ENCODE results near the gene PSMD1.
"Not testable (repeated sequence)": the region's sequence is repeated elsewhere in the genome, so short reads cannot be mapped to it uniquely, and the experiment has no call there.

The PSMD1 gene

DNA sequence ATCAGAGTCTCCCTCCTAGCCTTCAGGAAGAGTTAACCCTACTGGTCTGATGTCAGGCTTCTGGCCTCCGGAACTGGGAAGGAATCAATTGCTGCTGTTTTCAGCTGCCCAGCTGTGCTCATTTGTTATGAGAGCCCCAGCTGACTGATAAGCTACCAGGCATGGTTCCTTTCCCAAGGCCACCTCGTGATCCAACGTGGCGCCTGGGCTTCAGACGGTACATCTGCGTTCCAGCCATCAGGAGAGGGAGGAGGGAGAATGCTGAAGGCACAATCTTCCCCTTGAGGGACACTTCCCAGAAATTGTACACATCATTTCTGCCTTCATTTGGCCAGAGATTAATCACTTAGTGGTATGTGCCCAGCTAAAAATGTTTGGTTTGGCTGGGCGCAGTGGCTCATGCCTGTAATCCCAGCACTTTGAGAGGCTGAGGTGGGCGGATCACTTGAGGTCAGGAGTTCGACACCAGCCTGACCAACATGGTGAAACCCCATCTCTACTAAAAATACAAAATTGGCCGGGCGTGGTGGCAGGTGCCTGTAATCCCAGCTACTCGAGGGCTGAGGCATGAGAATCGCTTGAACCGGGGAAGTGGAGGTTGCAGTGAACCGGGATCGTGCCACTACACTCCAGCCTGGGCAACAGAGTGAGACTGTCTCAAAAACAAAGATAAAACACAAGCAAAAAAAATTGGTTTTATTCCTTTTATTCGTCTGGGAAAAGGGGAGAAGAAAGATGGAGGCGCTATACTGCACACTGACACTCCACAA lies 131.3 kb downstream of the PSMD1 start:
- DNase-seq = no peak

DNA sequence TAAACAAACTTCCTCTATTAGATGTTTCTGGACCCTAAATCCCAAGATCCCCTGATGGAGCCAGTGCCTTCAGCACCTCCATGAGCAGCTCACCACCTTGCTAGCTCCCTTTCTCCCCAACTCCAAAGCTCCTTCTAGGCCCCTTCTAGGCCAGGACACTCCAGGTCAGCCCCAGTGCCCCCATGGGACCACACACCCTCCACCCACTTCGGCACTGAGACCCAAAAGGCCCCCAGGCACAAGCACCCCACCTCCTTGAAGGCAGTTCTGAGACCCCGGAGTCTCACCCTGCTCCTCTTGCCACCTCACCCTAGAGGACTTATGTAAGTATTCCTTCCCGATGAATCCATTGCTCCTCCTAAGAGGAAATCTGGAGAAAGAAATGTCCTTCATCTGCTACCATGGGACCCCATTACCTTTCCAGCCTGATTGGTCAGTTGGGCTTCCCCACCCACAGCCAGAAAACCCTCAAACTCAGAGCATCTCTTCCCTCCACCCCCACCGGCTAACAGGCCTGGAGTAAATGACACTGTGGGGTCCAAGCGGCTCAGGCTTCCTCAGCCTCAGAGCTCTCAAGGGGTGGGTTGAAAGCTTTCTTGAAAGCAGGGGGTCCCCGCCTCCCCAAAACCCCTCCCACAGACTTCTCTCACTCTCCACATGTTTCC lies 132.0 kb downstream of the PSMD1 start:
- DNase-seq = no peak

DNA sequence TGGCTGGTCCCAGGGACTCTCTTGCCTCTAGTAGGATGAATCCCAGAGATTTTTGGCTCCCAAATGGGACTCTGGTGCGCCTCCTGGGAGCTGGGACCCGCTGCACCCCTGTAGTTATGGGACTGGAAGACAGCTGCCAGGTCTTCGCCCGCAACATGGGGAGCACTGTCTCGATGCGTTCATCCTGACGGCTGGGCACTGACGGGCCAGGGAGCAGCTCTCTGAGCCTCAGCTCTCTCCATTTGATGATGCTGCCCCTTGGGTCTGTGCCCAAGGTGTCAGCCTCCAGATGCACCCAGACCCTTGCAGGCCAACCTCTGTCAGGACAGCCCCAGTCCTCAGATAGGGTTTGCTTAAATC lies 132.5 kb downstream of the PSMD1 start:
- DNase-seq = no peak

- no peak for DNase-seq
Measured at GRCh38 chr2:231189571-231190495, 133.2 kb downstream of the PSMD1 start.

DNA sequence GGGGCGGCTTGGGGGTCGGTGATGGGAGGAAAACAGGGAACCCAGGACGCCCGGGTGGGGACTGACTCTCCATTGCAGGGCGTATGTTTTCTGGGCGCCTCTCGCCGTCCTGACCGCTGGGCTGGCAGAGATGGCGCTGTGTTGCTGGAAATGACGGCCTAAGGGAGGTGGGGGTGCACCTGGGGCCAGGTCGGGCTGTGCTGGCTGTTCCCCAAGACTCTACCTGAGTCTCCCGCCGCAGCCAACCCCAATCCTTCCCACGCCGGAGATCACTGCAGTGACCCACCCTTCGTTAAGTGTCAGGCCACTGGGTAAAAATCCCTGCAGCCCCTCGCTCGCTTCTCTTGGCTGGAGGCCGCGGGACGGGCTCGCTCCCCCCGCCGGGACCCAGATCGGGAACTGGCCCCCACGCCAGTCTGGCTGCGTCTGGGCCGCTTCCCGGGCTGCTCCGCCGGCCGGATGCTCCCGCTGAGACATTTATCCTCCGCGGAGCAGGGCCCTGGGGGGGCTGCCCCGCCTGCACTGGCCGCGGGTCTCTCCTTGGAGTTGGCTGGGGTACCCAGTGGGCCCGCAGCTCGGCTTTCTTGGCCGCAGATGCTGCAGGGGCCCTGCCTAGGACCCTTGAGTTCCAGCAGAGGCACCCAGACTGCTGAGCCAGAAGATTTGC lies 134.0 kb downstream of the PSMD1 start:
- DNase-seq = no peak

- no peak for DNase-seq
Measured at GRCh38 chr2:231191896-231192872, 135.5 kb downstream of the PSMD1 start.

DNA sequence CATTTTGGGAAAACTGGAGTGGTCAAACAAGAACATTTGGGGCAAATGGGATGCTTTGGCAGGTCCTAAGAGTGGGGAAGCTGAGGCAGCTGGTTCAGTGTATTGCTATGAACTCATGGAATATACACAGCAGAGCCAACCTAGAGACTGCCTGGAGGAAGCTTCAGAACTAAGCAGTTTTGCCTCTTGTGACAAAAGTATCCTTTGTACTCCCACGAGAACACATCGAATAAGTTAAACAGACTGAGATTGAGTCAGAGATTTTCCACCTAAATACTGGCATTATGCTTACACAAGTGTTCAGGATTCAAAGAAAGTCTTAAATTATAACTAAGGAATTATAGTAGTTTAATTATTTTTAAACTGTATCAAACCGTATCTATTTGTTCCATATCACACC lies 136.5 kb downstream of the PSMD1 start:
- no peak for DNase-seq

DNA sequence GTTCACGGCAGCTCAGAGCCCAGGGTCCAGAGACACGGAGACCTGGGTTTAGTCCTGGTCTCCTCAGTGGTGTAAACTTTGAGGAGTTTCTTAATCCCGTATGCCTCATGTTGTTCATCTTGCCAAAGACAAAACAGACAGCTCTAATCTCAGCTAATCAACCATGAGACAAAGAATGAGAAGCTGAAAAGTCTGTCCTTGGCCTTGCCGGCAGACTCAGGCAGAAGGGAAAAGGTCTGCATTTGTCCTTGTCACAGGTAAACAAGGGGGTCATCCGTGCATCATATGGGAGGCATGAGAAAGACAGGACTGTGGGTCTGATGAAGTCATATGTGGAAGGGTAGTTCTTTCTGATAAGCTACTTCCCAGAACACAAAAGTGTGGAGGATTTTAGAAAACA lies 139.9 kb downstream of the PSMD1 start:
- DNase-seq = no peak

- not testable (repeated sequence) for DNase-seq
Measured at GRCh38 chr2:231197196-231197595, 140.5 kb downstream of the PSMD1 start.

DNA sequence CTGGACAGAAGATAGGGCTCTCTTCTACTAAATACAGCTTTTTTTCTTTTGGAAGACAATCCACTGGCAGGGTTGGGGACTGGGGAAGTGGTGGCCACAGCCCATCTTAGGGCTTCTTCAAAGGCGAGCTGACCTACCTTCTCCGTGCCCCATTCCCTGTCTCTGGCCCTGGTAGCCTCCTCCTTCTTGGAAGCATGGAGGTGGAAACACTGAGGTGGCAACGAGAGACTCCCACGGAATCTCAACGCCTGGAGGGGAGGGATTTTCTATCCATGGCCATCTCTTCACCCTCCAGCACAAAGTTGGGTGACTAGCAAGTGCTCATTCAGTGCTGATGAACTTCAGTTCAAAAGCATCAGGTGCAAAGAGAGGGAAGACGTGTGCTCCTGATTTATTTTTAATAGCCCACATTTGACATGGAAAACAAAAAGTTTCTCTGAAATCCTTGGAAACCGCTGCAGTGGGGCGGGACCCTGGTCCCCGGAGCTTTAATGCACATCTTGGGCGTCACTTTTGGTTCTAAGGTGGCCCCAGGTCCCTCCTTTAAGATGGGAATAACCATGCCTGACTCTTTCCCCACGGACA lies 141.1 kb downstream of the PSMD1 start:
- DNase-seq = no peak

- DNase-seq = peak in 1 of 2 experiments; percentile 49
Measured at GRCh38 chr2:231198291-231199173, 141.9 kb downstream of the PSMD1 start, which contains the start of gene ARMC9. TSS of gene ARMC9 (plus strand) at chr2:231198631. CDS start at chr2:231206239, 7,608 bp downstream.

DNA sequence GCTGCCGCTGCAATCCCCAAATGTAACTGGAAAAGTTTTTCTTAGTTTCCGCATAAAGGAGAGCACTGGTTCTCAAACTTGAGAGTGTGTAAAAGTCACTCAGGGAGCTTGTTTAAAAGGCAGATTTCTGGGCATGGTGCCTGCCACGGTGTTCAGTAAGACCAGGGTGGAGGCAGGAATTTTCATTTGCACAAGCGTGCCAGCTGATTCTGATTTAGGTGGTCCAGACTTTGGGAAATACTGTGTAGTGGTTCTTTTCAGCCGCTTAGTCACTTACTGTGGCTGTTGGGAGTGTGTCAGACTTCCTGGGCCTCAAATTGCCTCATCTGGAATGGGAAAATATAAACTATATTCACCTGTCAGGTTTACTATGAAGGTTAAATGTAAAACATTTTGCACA lies 142.6 kb downstream of the PSMD1 start:
- no peak for DNase-seq

DNA sequence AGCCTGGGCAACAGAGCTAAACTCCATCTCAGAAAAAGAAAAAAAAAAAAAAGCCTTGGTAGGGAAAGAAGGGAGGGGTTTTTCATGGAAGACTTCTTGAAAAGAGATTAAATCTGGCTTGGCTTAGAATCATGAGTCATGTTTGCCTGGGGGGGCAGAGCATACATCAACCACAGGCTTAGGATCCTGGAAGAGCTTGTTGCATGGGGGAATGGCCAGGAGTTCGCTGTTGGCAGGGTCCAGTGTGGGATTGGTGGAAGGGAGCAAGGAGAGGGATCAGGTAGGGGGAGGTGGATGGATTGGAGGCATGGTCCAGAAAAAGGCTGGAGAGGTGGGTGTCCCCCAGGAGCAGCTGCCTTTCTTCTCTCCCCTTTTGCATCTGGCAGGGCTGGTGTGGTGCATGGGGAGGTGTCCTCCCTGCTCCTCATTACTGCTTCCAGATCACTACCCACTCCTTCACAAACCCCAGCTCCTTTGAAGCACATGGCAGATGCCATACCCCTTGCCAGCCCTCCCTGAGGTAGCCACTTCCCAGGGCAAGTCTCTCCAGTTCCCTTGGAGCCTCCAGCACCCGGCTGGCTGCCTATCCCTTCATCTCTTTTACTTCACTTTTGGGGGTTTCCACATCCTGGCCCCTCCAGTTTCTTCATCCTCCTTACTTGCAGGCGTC lies 144.3 kb downstream of the PSMD1 start:
- DNase-seq = no peak

- DNase-seq = no peak
Measured at GRCh38 chr2:231201475-231201814, 144.8 kb downstream of the PSMD1 start.

- no peak for DNase-seq
Measured at GRCh38 chr2:231203087-231203486, 146.4 kb downstream of the PSMD1 start.

DNA sequence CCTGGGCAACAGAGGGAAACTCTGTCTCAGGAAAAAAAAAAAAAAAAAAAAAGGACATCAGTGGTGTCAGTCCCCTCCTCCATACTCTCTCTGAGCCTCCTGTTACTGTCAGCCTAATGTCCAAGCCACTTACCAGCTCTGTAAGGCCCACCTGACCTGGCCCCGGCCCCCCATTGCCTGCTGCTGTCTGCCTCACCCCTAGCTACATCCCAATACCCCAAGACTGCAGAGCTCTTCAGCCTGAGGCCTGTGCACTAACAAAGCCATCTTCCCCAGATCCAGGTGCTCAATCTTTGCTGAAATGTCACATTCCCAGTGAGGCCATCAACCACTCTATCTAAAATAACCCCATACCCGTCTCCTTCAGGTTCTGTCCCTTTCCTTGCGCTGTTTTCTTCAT lies 147.5 kb downstream of the PSMD1 start:
- no peak for DNase-seq

DNA sequence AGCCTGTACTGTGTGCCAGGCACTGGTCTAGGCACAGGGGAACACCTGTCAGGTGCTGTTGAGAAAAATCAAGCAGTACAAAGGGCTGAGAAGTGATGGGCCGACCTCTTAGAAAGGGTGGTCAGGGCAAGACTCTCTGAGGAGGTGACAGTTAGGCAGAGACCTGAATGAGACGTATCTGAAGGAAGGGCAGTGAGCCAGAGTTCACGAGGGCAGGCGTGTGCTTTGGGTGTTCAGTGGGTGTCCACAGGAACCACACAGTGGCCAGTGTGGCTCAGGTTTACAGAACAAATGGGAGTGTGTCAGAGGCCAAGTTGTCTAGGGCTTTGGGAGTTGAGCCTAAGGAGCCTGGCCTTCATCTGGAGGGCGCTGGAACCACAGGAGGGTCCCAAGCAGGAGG lies 147.9 kb downstream of the PSMD1 start:
- DNase-seq = no peak

- no peak for DNase-seq
Measured at GRCh38 chr2:231207734-231208133, 151.1 kb downstream of the PSMD1 start.

GRCh38 chr2:231210782-231211181 lies 154.1 kb downstream of the PSMD1 start:
- no peak for DNase-seq

GRCh38 chr2:231211486-231211885 lies 154.8 kb downstream of the PSMD1 start:
- no peak for DNase-seq
